GM19239 (cell line): ENCODE results near the gene ALDH8A1.

ENCODE experiments used
- DNase-seq: peaks from one replicate; pipeline ENCODE4 v3.0.0; 2011; ENCODE audit warnings: low spot score; ENCODE audit not compliant: insufficient read length
- FAIRE-seq: peaks from 2 replicates; lab custom pipeline; 2011; peaks lifted over from hg19 to GRCh38; lab: Jason Lieb, UNC

Gene ALDH8A1

GRCh38 chr6:134949927-134950326 lies at the start of gene ALDH8A1:
Gene ALDH8A1 (minus strand): TSS chr6:134950101. CDS start chr6:134950053, 48 bp downstream.
- no peak for DNase-seq
- no peak for FAIRE-seq

GRCh38 chr6:134999107-134999506 lies 49.2 kb upstream of the ALDH8A1 start:
- FAIRE-seq: no peak

GRCh38 chr6:134997133-134997995 lies 47.5 kb upstream of the ALDH8A1 start:
- FAIRE-seq (no peak), DNase-seq (no peak)

More at GRCh38 chr6:134999107-134999506, 49.2 kb upstream of the ALDH8A1 start:
- DNase-seq: no peak

- DNase-seq (no peak), FAIRE-seq (no peak)
These were observed 45.6 kb upstream of the ALDH8A1 start for GRCh38 chr6:134995536-134995935.

GRCh38 chr6:134994431-134994830 lies 44.5 kb upstream of the ALDH8A1 start:
- FAIRE-seq: no peak

GRCh38 chr6:134992155-134992554 lies 42.3 kb upstream of the ALDH8A1 start:
- DNase-seq: no peak
- FAIRE-seq: peak; percentile 21

More at GRCh38 chr6:134994431-134994830, 44.5 kb upstream of the ALDH8A1 start:
- DNase-seq: no peak

- DNase-seq (no peak), FAIRE-seq (no peak)
These were observed 40.4 kb upstream of the ALDH8A1 start for GRCh38 chr6:134990262-134990661.

- no peak for FAIRE-seq
- no peak for DNase-seq
These were observed 34.9 kb upstream of the ALDH8A1 start for GRCh38 chr6:134984821-134985220.

GRCh38 chr6:134983823-134984222 lies 33.9 kb upstream of the ALDH8A1 start:
- FAIRE-seq: no peak
- DNase-seq: no peak

GRCh38 chr6:134982161-134982560 lies 32.3 kb upstream of the ALDH8A1 start:
- no peak for DNase-seq
- FAIRE-seq: no peak

GRCh38 chr6:134980846-134981245 lies 30.9 kb upstream of the ALDH8A1 start:
- DNase-seq: no peak
- FAIRE-seq: peak; percentile 82

- no peak for DNase-seq
- FAIRE-seq: peak; percentile 92
These were observed 29.2 kb upstream of the ALDH8A1 start for GRCh38 chr6:134979142-134979541.

GRCh38 chr6:134974370-134974769 lies 24.5 kb upstream of the ALDH8A1 start:
- DNase-seq (no peak), FAIRE-seq (peak; percentile 31)

GRCh38 chr6:134967711-134968110 lies 17.8 kb upstream of the ALDH8A1 start:
- no peak for DNase-seq
- FAIRE-seq: no peak

GRCh38 chr6:134964451-134965203 lies 14.7 kb upstream of the ALDH8A1 start:
- no peak for FAIRE-seq

GRCh38 chr6:134962421-134962820 lies 12.5 kb upstream of the ALDH8A1 start:
- FAIRE-seq: no peak
- DNase-seq: no peak

More at GRCh38 chr6:134964451-134965203, 14.7 kb upstream of the ALDH8A1 start:
- DNase-seq: no peak

GRCh38 chr6:134961366-134961765 lies 11.5 kb upstream of the ALDH8A1 start:
- DNase-seq (no peak), FAIRE-seq (no peak)

- DNase-seq (no peak), FAIRE-seq (peak; percentile 18)
These were observed 9.7 kb upstream of the ALDH8A1 start for GRCh38 chr6:134959603-134960002.

GRCh38 chr6:134956676-134957075 lies 6.8 kb upstream of the ALDH8A1 start:
- DNase-seq (no peak), FAIRE-seq (no peak)

- no peak for DNase-seq
- no peak for FAIRE-seq
These were observed 6.1 kb upstream of the ALDH8A1 start for GRCh38 chr6:134956032-134956431.
